Measurements from ENCODE around the gene NANOS3.

NANOS3 gene

GRCh38 chr19:13876834-13877233, at the start of gene NANOS3:
Gene NANOS3, plus strand, starts transcription at chr19:13877134. Its CDS starts 115 bp downstream, at chr19:13877249.
- DNase-seq, result no peak

GRCh38 chr19:13827656-13828055, 49.3 kb upstream of the NANOS3 start:
- DNase-seq, result peak; percentile 34

- DNase-seq, result peak; percentile 72
Observed at GRCh38 chr19:13830114-13830740, 46.7 kb upstream of the NANOS3 start.

- peak; percentile 81 for DNase-seq
Observed at GRCh38 chr19:13830741-13831536, 46.0 kb upstream of the NANOS3 start.

GRCh38 chr19:13831537-13832467, 45.1 kb upstream of the NANOS3 start:
- DNase-seq, result peak; percentile 77

GRCh38 chr19:13833330-13834243, 43.3 kb upstream of the NANOS3 start:
- DNase-seq, result peak; percentile 96

- peak; percentile 60 for DNase-seq
Observed at GRCh38 chr19:13834244-13835069, 42.5 kb upstream of the NANOS3 start.

GRCh38 chr19:13835791-13836723, 40.9 kb upstream of the NANOS3 start:
- DNase-seq, result peak; percentile 70

GRCh38 chr19:13838435-13839129, 38.4 kb upstream of the NANOS3 start:
- no peak for DNase-seq

- DNase-seq, result peak; percentile 91
Observed at GRCh38 chr19:13839130-13839937, 37.6 kb upstream of the NANOS3 start.

GRCh38 chr19:13839938-13840304, 37.0 kb upstream of the NANOS3 start:
- no peak for DNase-seq

GRCh38 chr19:13840305-13841085, 36.4 kb upstream of the NANOS3 start:
- peak; percentile 81 for DNase-seq

GRCh38 chr19:13841086-13841961, 35.6 kb upstream of the NANOS3 start:
- peak; percentile 76 for DNase-seq

GRCh38 chr19:13841962-13842290, 35.0 kb upstream of the NANOS3 start:
- peak; percentile 76 for DNase-seq

- peak; percentile 92 for DNase-seq
Observed at GRCh38 chr19:13842291-13843103, 34.4 kb upstream of the NANOS3 start.

All from CD4-positive, alpha-beta T cell treated with Interleukin-17A for 1 hour (primary cell).